Neuronal stem cell (in vitro differentiated cells): ENCODE data around the gene RECQL5.

Experiments used
- DNase-seq: peaks from one replicate; pipeline ENCODE4 v3.0.0-alpha.2; 2013; ENCODE audit warnings: low spot score
- H2AFZ ChIP-seq: one replicate; pipeline ENCODE4 v1.6.1; 2013; ENCODE audit warnings: mild to moderate bottlenecking, low read length, inconsistent platforms
- H2AK5ac ChIP-seq: 2 replicates; pipeline ENCODE4 v1.6.1; 2013; ENCODE audit warnings: low read depth, mild to moderate bottlenecking, inconsistent platforms, low read length, moderate library complexity, mixed read lengths
- H2BK120ac ChIP-seq: 2 replicates; pipeline ENCODE4 v1.6.1; 2013; ENCODE audit warnings: low read depth, mild to moderate bottlenecking, inconsistent platforms, low read length, moderate library complexity, mixed read lengths
- H2BK12ac ChIP-seq: one replicate; pipeline ENCODE4 v1.6.1; 2013; ENCODE audit warnings: low read length, inconsistent platforms
- H2BK15ac ChIP-seq: 2 replicates; pipeline ENCODE4 v1.6.1; 2013; ENCODE audit warnings: mild to moderate bottlenecking, low read length, inconsistent platforms, mixed read lengths
- H2BK5ac ChIP-seq: one replicate; pipeline ENCODE4 v1.6.1; 2013; ENCODE audit warnings: inconsistent platforms, mild to moderate bottlenecking, low read length, moderate library complexity
- H3K14ac ChIP-seq: one replicate; pipeline ENCODE4 v1.6.1; 2013; ENCODE audit warnings: low read length, inconsistent platforms
- H3K18ac ChIP-seq: 2 replicates; pipeline ENCODE4 v1.6.1; 2013; ENCODE audit warnings: low read length, inconsistent platforms
- H3K23ac ChIP-seq: 2 replicates; pipeline ENCODE4 v1.6.1; 2013; ENCODE audit warnings: low read depth, mild to moderate bottlenecking, mixed read lengths, low read length, inconsistent platforms; ENCODE audit not compliant: poor library complexity
- H3K27ac ChIP-seq: replicated peaks from 3 replicates; pipeline ENCODE4 v1.5.1; 2013; ENCODE audit warnings: low read length, inconsistent platforms
- H3K27me3 ChIP-seq, 3 experiments: 2 replicates each; pipeline ENCODE4 v1.6.1; 2013; ENCODE audit warnings: low read length in 3 of 3, mild to moderate bottlenecking in 2 of 3, inconsistent platforms in 1 of 3, low read depth in 1 of 3, mixed read lengths in 1 of 3, moderate library complexity in 1 of 3; ENCODE audit not compliant: control insufficient read depth in 3 of 3, insufficient read depth in 3 of 3
- H3K36me3 ChIP-seq, 2 donors: replicated peaks in 1 of 2; 2 replicates each; pipeline ENCODE4 v1.6.1; 2013; ENCODE audit warnings: low read length in 2 of 2; ENCODE audit not compliant: control insufficient read depth in 2 of 2, insufficient read depth in 2 of 2
- H3K4ac ChIP-seq: 2 replicates; pipeline ENCODE4 v1.6.1; 2013; ENCODE audit warnings: inconsistent platforms, mild to moderate bottlenecking, low read length, moderate library complexity
- H3K4me1 ChIP-seq, 2 donors: 1 replicate in 1 of 2; 2 replicates in 1 of 2; pipeline ENCODE4 v1.6.1; 2013; ENCODE audit warnings: low read length in 2 of 2, low read depth in 1 of 2; ENCODE audit not compliant: control insufficient read depth in 2 of 2, insufficient read depth in 1 of 2
- H3K4me2 ChIP-seq: one replicate; pipeline ENCODE4 v1.6.1; 2013; ENCODE audit warnings: mild to moderate bottlenecking, low read length, inconsistent platforms; ENCODE audit not compliant: insufficient read depth, poor library complexity, severe bottlenecking
- H3K4me3 ChIP-seq, 2 donors: 2 replicates each; pipeline ENCODE4 v1.5.1; 2013; ENCODE audit warnings: low read length in 2 of 2, mild to moderate bottlenecking in 2 of 2, inconsistent platforms in 1 of 2, moderate library complexity in 1 of 2
- H3K79me1 ChIP-seq: one replicate; pipeline ENCODE4 v1.6.1; 2013; ENCODE audit warnings: low read depth, mild to moderate bottlenecking, inconsistent platforms, low read length, moderate library complexity
- H3K9ac ChIP-seq: one replicate; pipeline ENCODE4 v1.6.1; 2013; ENCODE audit warnings: mild to moderate bottlenecking, low read depth, low read length, inconsistent platforms; ENCODE audit not compliant: poor library complexity
- H3K9me3 ChIP-seq, 2 donors: replicated peaks in 1 of 2; 2 replicates each; pipeline versions ENCODE3 to v1.6.1; 2013; ENCODE audit warnings: low read length in 2 of 2, mild to moderate bottlenecking in 2 of 2, inconsistent platforms in 1 of 2, low read depth in 1 of 2, mixed read lengths in 1 of 2, moderate library complexity in 1 of 2; ENCODE audit not compliant: control insufficient read depth in 2 of 2, insufficient read depth in 1 of 2
- H4K8ac ChIP-seq: one replicate; pipeline ENCODE4 v1.6.1; 2013; ENCODE audit warnings: low read depth, mild to moderate bottlenecking, inconsistent platforms, low read length, moderate library complexity
- H4K91ac ChIP-seq: one replicate; pipeline ENCODE4 v1.6.1; 2013; ENCODE audit warnings: low read length, low read depth, mild to moderate bottlenecking, inconsistent platforms; ENCODE audit not compliant: poor library complexity
- WGBS, 2 donors: extraction: QIAGEN DNeasy Blood & Tissue Kit; methylation state at CpG; one replicate each; pipeline ENCODE4 v1.1.7; 2013; ENCODE audit warnings: missing lambda C conversion rate in 2 of 2, mixed read lengths in 1 of 2; ENCODE audit not compliant: insufficient read length in 2 of 2, insufficient replicate concordance in 1 of 2; ENCODE audit errors: extremely low coverage in 2 of 2; 5-methylcytosine and 5-hydroxymethylcytosine counted together

Gene RECQL5

DNA sequence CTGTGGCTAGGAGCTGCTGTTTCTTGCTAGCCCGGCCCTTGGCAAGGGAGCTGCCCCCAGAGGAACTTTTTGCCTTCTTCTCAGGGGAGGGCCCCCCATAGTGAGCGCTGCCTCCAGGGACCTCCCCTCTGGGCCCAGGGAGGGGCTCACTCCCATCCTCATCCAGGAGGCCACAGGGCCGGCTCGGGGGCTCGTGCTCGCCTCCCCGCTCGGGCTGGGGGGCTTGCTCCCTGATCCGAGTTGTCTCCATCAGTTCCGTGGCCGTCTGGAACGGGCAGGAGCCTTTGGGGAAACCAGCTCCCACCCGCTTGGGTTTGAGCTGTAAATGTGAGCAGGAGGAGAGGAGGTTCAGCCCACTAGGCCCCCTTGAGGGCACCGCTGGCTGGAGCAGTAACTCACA is 37.8 kb downstream of the RECQL5 start:
- peaks cover 11 to 16% of the 10 kb centered on the region in 2 donors for H3K36me3 ChIP-seq
- H4K91ac ChIP-seq: no peak overlapping the region
- H2AK5ac ChIP-seq: no peak overlapping the region
- no CpG with 5 or more reads among the region's 14 CpGs for WGBS, 2 donors
- H4K8ac ChIP-seq: no peak overlapping the region
- H2BK15ac ChIP-seq: no peak overlapping the region
- H3K18ac ChIP-seq: peak overlapping the region; percentile 28
- DNase-seq: no peak
- peaks cover 11 to 13% of the 10 kb centered on the region in 2 donors for H3K4me1 ChIP-seq
- no peak overlapping the region for H2BK12ac ChIP-seq
- no peak overlapping the region for H2AFZ ChIP-seq
- H3K9ac ChIP-seq: no peak overlapping the region
- H2BK5ac ChIP-seq: no peak overlapping the region
- no peaks in the 10 kb centered on the region for H3K27me3 ChIP-seq
- no peak overlapping the region for H3K4me3 ChIP-seq
- H3K14ac ChIP-seq: no peak overlapping the region
- H3K79me1 ChIP-seq: no peaks in the 10 kb centered on the region
- H3K23ac ChIP-seq: no peak overlapping the region
- no peak overlapping the region for H3K27ac ChIP-seq
- H3K4ac ChIP-seq: no peak overlapping the region
- no peak overlapping the region for H3K4me2 ChIP-seq
- no peak overlapping the region for H2BK120ac ChIP-seq
- no peaks in the 10 kb centered on the region for H3K9me3 ChIP-seq

DNA sequence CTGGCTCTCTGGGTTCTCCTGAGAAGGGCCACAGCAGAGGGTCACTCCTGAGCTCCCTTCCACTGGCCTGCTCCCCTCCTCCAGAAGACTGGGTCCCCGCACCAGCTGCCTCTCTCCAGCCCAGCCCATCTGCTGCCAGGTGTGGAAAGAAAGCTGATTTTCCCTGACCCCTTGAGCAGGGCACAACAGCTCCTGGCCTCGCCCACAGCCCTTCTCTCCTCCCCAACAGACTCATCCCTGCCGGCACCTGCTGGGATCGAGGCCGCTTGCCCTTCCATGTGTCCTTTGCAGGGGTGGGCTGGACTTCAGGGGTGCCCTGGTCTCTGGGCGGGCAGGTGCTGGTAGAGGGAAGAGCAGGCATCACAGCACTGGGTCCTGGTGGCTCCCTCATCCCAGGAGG is 38.5 kb downstream of the RECQL5 start:
- H3K4ac ChIP-seq: no peak overlapping the region
- H2BK5ac ChIP-seq: peak overlapping the region; percentile 53
- no peak overlapping the region for H3K23ac ChIP-seq
- H2AFZ ChIP-seq: no peak overlapping the region
- H3K4me3 ChIP-seq: no peak overlapping the region
- H2BK120ac ChIP-seq: no peak overlapping the region
- no peaks in the 10 kb centered on the region for H3K79me1 ChIP-seq
- H4K91ac ChIP-seq: no peak overlapping the region
- H3K4me2 ChIP-seq: no peak overlapping the region
- H3K9me3 ChIP-seq: no peaks in the 10 kb centered on the region
- H4K8ac ChIP-seq: no peak overlapping the region
- no peaks in the 10 kb centered on the region for H3K27me3 ChIP-seq
- peaks cover 4 to 7% of the 10 kb centered on the region in 2 donors for H3K4me1 ChIP-seq
- WGBS, 2 donors: no CpG with 5 or more reads among the region's 6 CpGs
- no peak overlapping the region for H2AK5ac ChIP-seq
- no peak overlapping the region for H3K14ac ChIP-seq
- no peak overlapping the region for H2BK15ac ChIP-seq
- H2BK12ac ChIP-seq: no peak overlapping the region
- H3K36me3 ChIP-seq: peaks cover 11 to 16% of the 10 kb centered on the region in 2 donors
- peak overlapping the region; percentile 35 for H3K18ac ChIP-seq
- no peak overlapping the region for H3K9ac ChIP-seq
- DNase-seq: no peak
- H3K27ac ChIP-seq: no peak overlapping the region

GRCh38 chr17:75627094-75627493 is 39.9 kb downstream of the RECQL5 start:
- Histone ChIP-seq H4K91ac (no peak overlapping the region), H3K4me1 (peaks cover 3 to 4% of the 10 kb centered on the region in 2 donors), H3K18ac (no peak overlapping the region), H3K9ac (no peak overlapping the region), H3K23ac (no peak overlapping the region), H3K4ac (no peak overlapping the region), H3K4me2 (no peak overlapping the region), H2BK15ac (no peak overlapping the region), H3K14ac (no peak overlapping the region), H2BK120ac (peak overlapping the region; percentile 31), H3K9me3 (no peaks in the 10 kb centered on the region), H2AFZ (no peak overlapping the region), H2BK12ac (no peak overlapping the region), H4K8ac (no peak overlapping the region), H3K79me1 (no peaks in the 10 kb centered on the region), H2BK5ac (peak overlapping the region; percentile 66), H3K4me3 (no peak overlapping the region), H3K27me3 (no peaks in the 10 kb centered on the region), H2AK5ac (peak overlapping the region; percentile 46), H3K36me3 (peaks cover 11 to 16% of the 10 kb centered on the region in 2 donors), H3K27ac (no peak overlapping the region)
- no peak for DNase-seq
- WGBS, 2 donors: no CpG with 5 or more reads among the region's 10 CpGs

- H3K9me3 ChIP-seq: no peaks in the 10 kb centered on the region
- no peaks in the 10 kb centered on the region for H3K79me1 ChIP-seq
- no peak overlapping the region for H3K4me2 ChIP-seq
- H4K91ac ChIP-seq: no peak overlapping the region
- H3K23ac ChIP-seq: no peak overlapping the region
- peaks cover 6 to 7% of the 10 kb centered on the region in 2 donors for H3K4me1 ChIP-seq
- H3K4ac ChIP-seq: no peak overlapping the region
- H2BK15ac ChIP-seq: no peak overlapping the region
- peak overlapping the region; percentile 46 for H2AK5ac ChIP-seq
- no peak overlapping the region for H2BK12ac ChIP-seq
- H4K8ac ChIP-seq: no peak overlapping the region
- peak overlapping the region; percentile 48 for H3K18ac ChIP-seq
- H2BK120ac ChIP-seq: peak overlapping the region; percentile 31
- DNase-seq: no peak
- H3K36me3 ChIP-seq: peaks cover 11 to 13% of the 10 kb centered on the region in 2 donors
- H2AFZ ChIP-seq: no peak overlapping the region
- H3K4me3 ChIP-seq: no peak overlapping the region
- no peak overlapping the region for H3K27ac ChIP-seq
- no peaks in the 10 kb centered on the region for H3K27me3 ChIP-seq
- H3K14ac ChIP-seq: peak overlapping the region; percentile 38
- WGBS, 2 donors: no CpG with 5 or more reads among the region's 11 CpGs
- peak overlapping the region; percentile 81 for H3K9ac ChIP-seq
- peak overlapping the region; percentile 66 for H2BK5ac ChIP-seq
These were observed 40.4 kb downstream of the RECQL5 start for GRCh38 chr17:75626496-75627038.
